Middle frontal gyrus (tissue), 1 donor: Measurements from ENCODE around the gene TMEM273.

Experiments used
- DNase-seq: peaks from one replicate; pipeline ENCODE4 v3.0.0-alpha.2; 2015; ENCODE audit warnings: low spot score; ENCODE audit errors: extremely low spot score

The TMEM273 gene

DNA sequence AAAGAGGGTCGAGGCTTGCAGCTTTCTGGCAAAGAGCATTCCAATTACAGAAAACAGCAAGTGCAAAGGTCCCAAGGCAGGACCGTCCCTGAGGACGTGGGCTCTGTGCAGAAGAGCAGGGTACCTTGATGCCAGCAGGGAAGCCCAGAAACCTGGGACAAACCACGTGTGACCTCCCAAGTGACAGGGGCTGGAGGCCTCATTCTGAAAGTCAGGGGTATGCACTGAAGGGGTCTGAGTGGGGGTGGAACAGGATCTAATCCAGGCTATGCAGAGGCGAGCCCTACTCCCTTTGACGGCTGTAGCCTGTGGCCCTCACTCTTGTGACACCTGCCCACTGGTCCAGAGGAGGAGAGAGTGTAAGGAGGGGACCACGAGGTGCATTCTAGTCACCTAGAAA lies 22.9 kb downstream of the TMEM273 start:
- no peak for DNase-seq

DNA sequence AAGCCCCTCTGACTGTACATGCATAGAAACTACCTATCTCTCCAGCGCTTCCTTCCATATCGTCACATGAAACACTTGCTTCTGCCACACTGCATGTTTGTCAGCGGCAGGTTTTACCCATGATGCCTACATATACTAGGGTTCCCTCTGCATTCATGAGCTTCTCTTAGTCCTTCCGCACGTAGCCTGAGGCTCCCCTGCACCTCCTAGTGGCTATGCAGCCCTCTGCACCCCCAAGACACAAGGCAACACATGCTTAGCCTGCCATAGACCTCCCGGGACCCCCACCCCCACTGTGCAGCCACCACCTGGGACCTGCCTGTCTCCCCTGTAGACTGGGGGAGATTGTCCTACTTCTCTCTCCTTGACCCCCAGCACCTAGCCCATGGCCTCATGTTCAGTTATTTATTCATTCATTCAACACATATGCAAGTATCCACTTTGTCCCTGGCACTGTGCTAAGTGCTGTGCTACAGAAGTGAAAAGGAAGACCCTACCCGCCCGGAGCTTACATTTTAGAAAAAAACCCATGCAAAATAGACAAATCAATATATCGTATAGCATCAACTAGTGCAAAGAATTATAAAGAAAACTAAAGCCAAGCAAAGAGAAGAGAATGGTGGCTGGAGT lies 23.5 kb downstream of the TMEM273 start:
- DNase-seq = no peak

GRCh38 chr10:49163741-49164140 lies 24.4 kb downstream of the TMEM273 start:
- DNase-seq = no peak

DNA sequence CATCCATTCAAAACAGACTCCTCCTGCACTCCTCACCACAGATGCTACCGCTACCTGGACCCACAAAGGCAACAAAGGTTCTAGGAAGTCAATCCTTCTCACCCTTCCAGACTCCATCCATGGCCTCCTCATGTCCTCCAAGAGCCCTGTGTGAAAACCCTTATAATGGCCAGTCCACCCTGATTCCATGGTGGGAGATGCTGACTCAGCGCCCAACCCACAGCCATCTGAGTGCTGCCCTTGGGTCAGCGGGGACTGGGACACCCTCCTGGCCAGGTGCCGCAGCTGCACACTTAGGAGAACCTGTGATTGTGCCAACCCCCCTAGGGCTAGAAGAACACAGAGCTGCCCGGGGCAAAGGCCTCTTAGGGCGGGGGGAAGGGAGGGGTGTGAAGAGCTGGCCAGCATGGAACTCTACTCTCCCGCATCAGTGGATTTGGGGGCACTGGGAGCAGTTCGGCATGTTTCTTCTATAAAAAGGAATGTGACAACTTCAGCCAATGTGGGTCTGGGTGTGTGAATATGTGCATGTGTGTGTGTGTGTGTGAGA lies 25.4 kb downstream of the TMEM273 start:
- no peak for DNase-seq

- no peak for DNase-seq
Measured at GRCh38 chr10:49162063-49162462, 26.1 kb downstream of the TMEM273 start.

DNA sequence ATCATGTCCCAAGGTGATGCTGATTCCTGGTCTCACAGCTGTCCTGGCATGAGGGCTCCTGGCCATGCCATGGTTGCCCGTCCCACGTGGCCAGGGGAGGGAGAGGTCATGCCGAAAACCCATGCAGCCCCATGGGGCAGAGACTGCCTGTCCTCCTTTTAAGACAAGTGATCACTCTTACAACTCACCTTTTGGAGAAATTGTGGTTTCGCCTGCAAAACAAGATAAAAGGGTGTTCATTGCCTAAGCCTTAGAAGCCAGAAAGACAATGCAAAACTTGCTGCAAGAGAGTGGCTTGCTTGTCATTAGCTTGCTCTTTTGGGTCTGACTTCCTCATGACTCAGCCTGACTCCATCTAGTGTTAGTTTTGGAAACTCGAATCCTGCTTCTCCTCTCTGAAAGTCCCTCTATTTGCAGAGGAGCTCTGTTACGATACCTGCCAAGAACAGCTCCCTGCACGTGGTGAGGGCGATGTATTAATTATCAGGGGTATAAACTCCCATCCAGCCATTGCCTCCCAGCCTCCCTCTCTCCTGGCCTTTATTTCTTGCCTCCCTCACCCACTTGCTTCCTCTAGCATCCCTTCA lies 26.7 kb downstream of the TMEM273 start:
- DNase-seq = no peak

- DNase-seq = no peak
Measured at GRCh38 chr10:49160814-49161213, 27.4 kb downstream of the TMEM273 start.

GRCh38 chr10:49160110-49160509 lies 28.1 kb downstream of the TMEM273 start:
- no peak for DNase-seq

GRCh38 chr10:49158915-49159314 lies 29.3 kb downstream of the TMEM273 start:
- DNase-seq = no peak

GRCh38 chr10:49158404-49158803 lies 29.8 kb downstream of the TMEM273 start:
- DNase-seq = no peak

DNA sequence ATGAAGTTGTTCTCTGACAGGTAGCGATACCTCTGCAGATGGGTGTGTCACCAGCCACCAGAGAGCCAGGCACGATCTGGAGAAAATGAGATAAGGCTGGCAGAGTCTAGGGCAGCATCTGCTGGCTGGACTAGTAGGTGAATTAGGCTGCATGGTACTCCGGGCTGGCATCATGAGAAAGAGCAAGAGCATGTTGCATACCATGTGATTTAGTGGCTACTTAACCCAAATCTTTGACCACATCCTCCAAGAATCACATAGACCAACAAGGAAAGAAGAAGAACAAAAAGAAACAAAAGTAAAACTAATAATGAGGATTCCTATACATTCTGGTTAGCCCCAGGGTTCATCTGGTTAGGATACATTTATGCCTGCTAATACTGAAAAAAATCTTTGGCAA lies 31.0 kb downstream of the TMEM273 start:
- DNase-seq = no peak

DNA sequence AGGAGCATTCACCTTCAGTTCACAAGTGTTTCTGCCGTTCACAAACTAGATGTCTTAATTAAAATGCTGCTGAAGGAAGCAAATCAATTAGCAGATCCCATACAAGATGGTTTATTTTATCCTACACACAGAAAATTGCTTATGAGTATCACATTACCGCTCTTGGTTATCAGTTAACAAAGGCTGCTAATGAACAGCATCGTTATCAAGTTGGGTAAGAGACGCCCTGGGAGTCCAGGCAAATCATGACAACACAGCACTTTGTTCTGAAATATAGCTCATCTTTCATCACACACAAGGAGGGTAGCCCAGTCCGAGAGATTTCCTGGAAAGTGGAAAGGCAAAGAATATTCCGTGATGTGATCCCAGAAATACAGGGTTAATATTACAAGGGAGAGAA lies 33.5 kb downstream of the TMEM273 start:
- DNase-seq = no peak

DNA sequence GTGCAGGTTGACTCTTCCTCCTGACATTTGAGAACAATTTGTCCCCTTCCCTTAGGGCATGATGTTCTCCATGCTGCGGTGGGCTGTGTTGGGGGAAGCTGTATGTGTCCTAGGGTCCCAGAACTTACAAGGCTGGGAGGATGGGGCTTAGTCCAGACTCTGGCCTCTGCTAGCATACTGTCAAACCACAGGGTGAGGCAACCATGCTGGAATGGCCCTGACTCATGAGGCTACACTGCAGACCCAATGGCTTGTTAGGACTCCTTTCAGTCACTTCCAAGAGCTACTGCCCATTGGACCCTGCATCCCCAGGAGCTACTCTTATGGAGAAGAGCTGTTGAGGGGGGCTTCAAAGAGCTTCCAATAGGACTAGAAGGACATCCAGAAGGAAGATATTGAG lies 34.2 kb downstream of the TMEM273 start:
- no peak for DNase-seq

GRCh38 chr10:49153115-49153514 lies 35.1 kb downstream of the TMEM273 start:
- DNase-seq = no peak

- DNase-seq = no peak
Measured at GRCh38 chr10:49152663-49153062, 35.5 kb downstream of the TMEM273 start.

DNA sequence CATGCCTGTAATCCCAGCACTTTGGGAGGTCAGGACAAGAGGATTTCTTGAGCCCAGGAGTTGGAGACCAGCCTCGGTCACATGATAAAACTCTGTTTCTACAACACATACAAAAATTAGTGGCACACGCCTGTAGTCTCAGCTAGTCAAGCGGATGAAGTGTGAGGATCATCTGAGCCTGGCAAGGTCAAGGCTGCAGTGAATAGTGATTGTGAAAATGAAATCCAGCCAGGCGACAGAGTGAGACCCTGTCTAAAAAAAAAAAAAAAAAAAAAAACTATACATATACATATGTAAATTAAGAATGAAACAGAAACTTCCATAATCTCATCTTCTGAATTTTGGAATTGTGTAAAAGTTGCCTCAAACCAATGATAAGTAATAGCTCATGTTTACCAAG lies 36.2 kb downstream of the TMEM273 start:
- DNase-seq = no peak

DNA sequence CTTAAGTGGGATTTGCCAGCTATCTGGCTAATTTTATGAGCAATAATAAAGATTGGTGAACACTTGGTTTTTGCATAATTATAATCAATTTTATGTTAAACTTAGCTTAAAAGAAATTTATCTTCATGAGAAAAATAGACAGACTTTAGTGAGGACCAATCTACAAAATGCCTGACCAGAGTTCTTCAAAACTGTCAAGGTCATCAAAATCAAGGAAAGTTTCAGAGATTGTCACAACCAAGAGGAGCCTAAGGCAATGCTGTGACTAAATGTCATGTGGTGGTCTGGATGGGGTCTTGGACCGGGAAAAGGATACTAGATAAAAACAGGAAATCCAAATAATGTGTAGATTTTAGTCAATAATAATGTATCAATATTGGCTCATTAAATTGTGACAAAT lies 36.7 kb downstream of the TMEM273 start:
- no peak for DNase-seq

DNA sequence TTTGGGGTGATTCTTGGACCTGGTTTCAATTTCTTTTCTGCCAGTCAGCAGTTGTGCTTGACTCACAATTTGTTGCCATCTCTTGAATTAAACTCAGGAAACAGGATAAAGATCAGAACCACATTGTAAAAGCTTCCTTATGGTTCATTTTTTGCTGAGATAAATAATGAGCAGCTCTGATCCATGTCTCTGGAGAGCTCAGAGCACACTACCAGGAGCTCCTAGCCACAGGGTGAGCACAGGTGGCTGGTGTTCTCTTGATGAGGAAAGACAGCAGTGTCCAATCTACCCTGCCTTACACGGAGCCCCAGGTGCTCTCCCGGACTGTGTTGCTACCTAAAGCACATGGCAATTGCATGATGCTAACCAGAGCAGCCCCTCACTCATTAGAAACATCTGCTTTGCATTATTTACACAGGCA lies 37.2 kb downstream of the TMEM273 start:
- DNase-seq = no peak

GRCh38 chr10:49150426-49150825 lies 37.8 kb downstream of the TMEM273 start:
- DNase-seq = no peak

GRCh38 chr10:49149881-49150280 lies 38.3 kb downstream of the TMEM273 start:
- no peak for DNase-seq

DNA sequence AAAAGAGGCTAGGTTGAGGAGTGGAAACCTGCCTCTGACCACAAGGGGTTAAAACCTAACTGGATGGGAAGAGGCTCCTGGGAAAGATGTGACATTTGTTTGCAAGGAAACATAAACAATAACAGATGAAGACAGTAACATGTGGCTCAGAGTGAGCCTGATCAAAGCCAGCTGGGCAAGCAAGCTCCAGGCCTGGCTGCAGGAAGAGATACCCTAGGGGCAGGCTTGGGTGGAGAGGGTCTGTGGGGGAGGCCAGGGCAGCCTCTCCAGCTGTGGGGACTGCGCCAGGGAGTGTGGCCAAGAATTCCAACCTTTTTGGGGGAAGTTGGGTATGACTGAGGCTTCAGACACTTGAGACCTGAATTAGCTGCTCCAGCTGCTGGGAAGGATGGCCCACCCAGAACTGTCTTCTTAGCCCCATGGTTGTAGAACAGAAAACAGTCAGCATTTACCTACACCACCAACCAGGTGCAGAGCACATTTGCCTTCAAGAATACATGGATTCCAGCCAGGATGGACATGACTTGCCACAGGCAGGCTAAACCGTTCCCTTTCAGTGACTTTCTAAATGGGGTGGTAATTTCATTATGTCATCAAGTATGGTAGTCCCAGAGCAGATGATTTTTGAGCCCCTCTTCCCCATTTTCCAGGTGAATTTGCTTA lies 44.0 kb downstream of the TMEM273 start:
- no peak for DNase-seq

DNA sequence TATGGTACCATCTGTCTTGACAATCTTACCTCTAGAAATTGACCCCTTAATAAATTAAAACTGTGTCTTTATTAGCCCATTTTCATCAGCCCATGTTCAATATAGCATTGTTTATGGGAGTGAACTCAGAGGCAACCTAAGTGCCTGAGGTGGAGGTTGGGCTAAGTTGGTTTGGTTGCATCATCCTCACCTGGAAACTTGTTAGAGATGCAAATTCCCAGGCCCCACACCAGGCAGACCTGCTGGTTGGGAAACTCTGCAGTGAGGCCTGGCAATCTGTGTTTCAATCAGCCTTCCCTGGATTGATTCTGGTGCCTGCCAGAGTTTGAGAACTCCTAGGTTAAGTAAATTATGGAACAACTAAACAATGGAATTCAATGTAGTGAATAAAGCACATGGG lies 44.9 kb downstream of the TMEM273 start:
- no peak for DNase-seq
